ENCODE data around the gene UBXN4.

GRCh38 chr2:135694711-135695110, 46.9 kb upstream of the UBXN4 start:
- TF ChIP-seq EZH2 (IDR thresholded peaks at IDR 0.05; ENCODE audit: insufficient read depth, poor library complexity, severe bottlenecking): no peak
- no peak for TF ChIP-seq EZH2phosphoT487 (IDR thresholded peaks at IDR 0.05; ENCODE audit: insufficient read depth, low read depth)

Measured in GM23248 (cell line).